Mesothelial cell of epicardium (in vitro differentiated cells): Measurements from ENCODE around the gene EYS. TPM values are rescaled to one million over a fixed set of nuclear protein-coding genes. Genes with fewer than 3 reads are reported as not detected.

Experiments used
- DNase-seq, 2 experiments: peaks; one replicate each; pipeline ENCODE4 v3.0.0; 2021; ENCODE audit warnings: low spot score in 2 of 2; ENCODE audit not compliant: unreplicated experiment in 2 of 2
- H3K27ac Mint-ChIP-seq: 2 replicates; pipeline ENCODE4 v1.8.0; 2021; ENCODE audit warnings: mixed read lengths
- H3K27me3 Mint-ChIP-seq: 2 replicates; pipeline ENCODE4 v1.8.0; 2021; ENCODE audit warnings: low read depth, mixed read lengths
- H3K36me3 Mint-ChIP-seq: 2 replicates; pipeline ENCODE4 v1.8.0; 2021; ENCODE audit warnings: mixed read lengths
- H3K4me1 Mint-ChIP-seq: 2 replicates; pipeline ENCODE4 v1.8.0; 2021; ENCODE audit warnings: mixed read lengths
- H3K4me3 Mint-ChIP-seq: 2 replicates; pipeline ENCODE4 v1.8.0; 2021; ENCODE audit warnings: mild to moderate bottlenecking, moderate library complexity, mixed read lengths
- H3K9me3 Mint-ChIP-seq: 2 replicates; pipeline ENCODE4 v1.8.0; 2021; ENCODE audit warnings: mixed read lengths
- CTCF ChIP-seq: fragments of 200-600 bp; sonication (generic); IDR thresholded peaks from one replicate; pipeline ENCODE4 v1.5.0; 2021; ENCODE audit warnings: antibody characterized with exemption; ENCODE audit not compliant: unreplicated experiment
- total RNA-seq: library from RNA; stranded (reverse); gene quantifications from 3 replicates; pipeline ENCODE4 v1.2.1, GENCODE V29; 2021

Gene EYS
- total RNA-seq, 1 donor from 2014 or later = 0.69 TPM

- H3K27ac Mint-ChIP-seq = no peak overlapping the region
- H3K4me3 Mint-ChIP-seq = no peak overlapping the region
- TF ChIP-seq CTCF = no peak
- H3K4me1 Mint-ChIP-seq = peaks cover 13% of the 10 kb centered on the region
- H3K9me3 Mint-ChIP-seq = no peaks in the 10 kb centered on the region
- no peaks in the 10 kb centered on the region for H3K36me3 Mint-ChIP-seq
- peaks cover 2% of the 10 kb centered on the region for H3K27me3 Mint-ChIP-seq
- DNase-seq = no peak
Observed at GRCh38 chr6:64984948-64985347, 722.1 kb downstream of the EYS start.

- H3K36me3 Mint-ChIP-seq = no peaks in the 10 kb centered on the region
- no peak overlapping the region for H3K27ac Mint-ChIP-seq
Observed at GRCh38 chr6:64983089-64983488, 723.9 kb downstream of the EYS start.

GRCh38 chr6:64973142-64973541, 733.9 kb downstream of the EYS start:
- peaks cover 2% of the 10 kb centered on the region for H3K4me1 Mint-ChIP-seq
- no peak for DNase-seq
- H3K4me3 Mint-ChIP-seq = no peak overlapping the region
- H3K27me3 Mint-ChIP-seq = no peaks in the 10 kb centered on the region
- H3K27ac Mint-ChIP-seq = no peak overlapping the region
- no peak for TF ChIP-seq CTCF
- H3K9me3 Mint-ChIP-seq = peaks cover 6% of the 10 kb centered on the region
- H3K36me3 Mint-ChIP-seq = no peaks in the 10 kb centered on the region

More at GRCh38 chr6:64983089-64983488, 723.9 kb downstream of the EYS start:
- H3K27me3 Mint-ChIP-seq = peaks cover 2% of the 10 kb centered on the region
- H3K4me1 Mint-ChIP-seq = peaks cover 12% of the 10 kb centered on the region
- DNase-seq = no peak
- no peak for TF ChIP-seq CTCF
- peaks cover 3% of the 10 kb centered on the region for H3K9me3 Mint-ChIP-seq
- no peak overlapping the region for H3K4me3 Mint-ChIP-seq

- Mint-ChIP-seq H3K36me3 (no peaks in the 10 kb centered on the region), H3K4me1 (peaks cover 2% of the 10 kb centered on the region), H3K4me3 (no peak overlapping the region), H3K9me3 (no peaks in the 10 kb centered on the region), H3K27ac (no peak overlapping the region), H3K27me3 (no peaks in the 10 kb centered on the region)
- TF ChIP-seq CTCF = no peak
- no peak for DNase-seq
Observed at GRCh38 chr6:64969139-64969538, 737.9 kb downstream of the EYS start.

- Mint-ChIP-seq H3K9me3 (peaks cover 14% of the 10 kb centered on the region), H3K27ac (no peak overlapping the region), H3K36me3 (no peaks in the 10 kb centered on the region), H3K4me1 (no peaks in the 10 kb centered on the region), H3K27me3 (no peaks in the 10 kb centered on the region), H3K4me3 (no peak overlapping the region)
- DNase-seq = no peak
- no peak for TF ChIP-seq CTCF
Observed at GRCh38 chr6:64955435-64955848, 751.6 kb downstream of the EYS start.

- no peak for TF ChIP-seq CTCF
- H3K27ac Mint-ChIP-seq = no peak overlapping the region
Observed at GRCh38 chr6:64949257-64949656, 757.8 kb downstream of the EYS start.

More at GRCh38 chr6:64949257-64949656, 757.8 kb downstream of the EYS start:
- no peaks in the 10 kb centered on the region for H3K36me3 Mint-ChIP-seq
- DNase-seq = no peak
- H3K27me3 Mint-ChIP-seq = no peaks in the 10 kb centered on the region
- H3K4me3 Mint-ChIP-seq = no peak overlapping the region
- no peaks in the 10 kb centered on the region for H3K4me1 Mint-ChIP-seq
- H3K9me3 Mint-ChIP-seq = no peaks in the 10 kb centered on the region
